ENCODE data around the gene MBP.

DNA sequence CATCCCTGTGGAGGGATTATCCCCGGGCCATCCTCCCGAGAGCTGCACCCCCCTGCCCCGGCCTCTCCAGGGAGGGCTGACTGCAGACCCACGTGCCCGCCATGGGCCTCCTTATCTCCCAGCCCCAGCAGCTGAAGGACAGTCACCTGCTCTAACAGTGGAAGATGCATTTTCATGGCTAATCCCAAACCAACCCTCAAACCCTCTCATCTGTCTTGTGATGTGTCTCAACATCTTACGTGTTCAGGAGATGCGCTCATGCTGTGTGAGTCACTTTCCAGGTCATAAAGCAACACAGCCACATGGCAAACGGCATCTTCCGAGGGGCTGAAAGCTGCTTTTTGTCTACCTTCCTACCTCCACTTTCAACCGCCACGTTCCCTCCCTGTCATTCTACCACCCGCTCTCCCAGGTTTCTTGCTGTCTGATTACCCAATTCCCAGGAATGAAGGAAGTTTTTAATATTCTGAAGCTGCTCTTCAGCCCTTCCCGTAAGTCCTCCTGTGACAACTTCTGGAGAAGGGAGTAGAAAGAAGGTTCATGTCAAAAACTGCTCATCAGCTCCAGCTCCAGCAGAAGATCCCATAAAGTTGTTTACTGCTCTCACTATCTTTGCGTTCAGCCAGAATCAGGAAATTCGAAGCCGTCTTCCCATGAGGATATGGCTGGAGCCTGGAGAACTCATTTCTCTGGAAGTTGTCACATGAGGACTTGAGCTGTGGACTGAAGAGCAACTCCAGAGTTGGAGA lies 54.5 kb downstream of the MBP start:
- TF ChIP-seq RAD21 (IDR thresholded peaks at IDR 0.05; ENCODE audit: low read length) (no peak), RFX5 (IDR thresholded peaks at IDR 0.05; ENCODE audit: low read depth, low read length) (no peak), BHLHE40 (IDR thresholded peaks at IDR 0.05; ENCODE audit: low read depth, low read length) (peak; percentile 26; the same call in 1 of the 2 replicates), POLR2A (IDR thresholded peaks at IDR 0.05; ENCODE audit: low read depth, low read length) (no peak), CEBPB (IDR thresholded peaks at IDR 0.05; ENCODE audit: low read depth, low read length) (peak; percentile 68), MXI1 (IDR thresholded peaks at IDR 0.05; ENCODE audit: borderline replicate concordance, low read depth, low read length) (no peak)
- TF ChIP-seq, protein P1, sequence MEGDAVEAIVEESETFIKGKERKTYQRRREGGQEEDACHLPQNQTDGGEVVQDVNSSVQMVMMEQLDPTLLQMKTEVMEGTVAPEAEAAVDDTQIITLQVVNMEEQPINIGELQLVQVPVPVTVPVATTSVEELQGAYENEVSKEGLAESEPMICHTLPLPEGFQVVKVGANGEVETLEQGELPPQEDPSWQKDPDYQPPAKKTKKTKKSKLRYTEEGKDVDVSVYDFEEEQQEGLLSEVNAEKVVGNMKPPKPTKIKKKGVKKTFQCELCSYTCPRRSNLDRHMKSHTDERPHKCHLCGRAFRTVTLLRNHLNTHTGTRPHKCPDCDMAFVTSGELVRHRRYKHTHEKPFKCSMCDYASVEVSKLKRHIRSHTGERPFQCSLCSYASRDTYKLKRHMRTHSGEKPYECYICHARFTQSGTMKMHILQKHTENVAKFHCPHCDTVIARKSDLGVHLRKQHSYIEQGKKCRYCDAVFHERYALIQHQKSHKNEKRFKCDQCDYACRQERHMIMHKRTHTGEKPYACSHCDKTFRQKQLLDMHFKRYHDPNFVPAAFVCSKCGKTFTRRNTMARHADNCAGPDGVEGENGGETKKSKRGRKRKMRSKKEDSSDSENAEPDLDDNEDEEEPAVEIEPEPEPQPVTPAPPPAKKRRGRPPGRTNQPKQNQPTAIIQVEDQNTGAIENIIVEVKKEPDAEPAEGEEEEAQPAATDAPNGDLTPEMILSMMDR (conservative IDR thresholded peaks at IDR 0.05; ENCODE audit: low read depth, low read length) = no peak
- TF ChIP-seq, protein P2, sequence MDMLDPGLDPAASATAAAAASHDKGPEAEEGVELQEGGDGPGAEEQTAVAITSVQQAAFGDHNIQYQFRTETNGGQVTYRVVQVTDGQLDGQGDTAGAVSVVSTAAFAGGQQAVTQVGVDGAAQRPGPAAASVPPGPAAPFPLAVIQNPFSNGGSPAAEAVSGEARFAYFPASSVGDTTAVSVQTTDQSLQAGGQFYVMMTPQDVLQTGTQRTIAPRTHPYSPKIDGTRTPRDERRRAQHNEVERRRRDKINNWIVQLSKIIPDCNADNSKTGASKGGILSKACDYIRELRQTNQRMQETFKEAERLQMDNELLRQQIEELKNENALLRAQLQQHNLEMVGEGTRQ (IDR thresholded peaks at IDR 0.05; ENCODE audit: low read depth, low read length) = no peak

Measured in IMR-90 (cell line).